Keratinocyte (primary cell): ENCODE measurements around the gene MYO1H. TPM values are rescaled to one million over a fixed set of nuclear protein-coding genes. Genes with fewer than 3 reads are reported as not detected.

Experiments used
- DNase-seq: peaks from one replicate; pipeline ENCODE4 v3.0.0-alpha.2; 2011; ENCODE audit warnings: low read depth, missing footprints, low spot score
- FAIRE-seq: peaks from 2 replicates; lab custom pipeline; 2011; peaks lifted over from hg19 to GRCh38; lab: Jason Lieb, UNC
- H2AFZ ChIP-seq: 2 replicates; pipeline ENCODE4 v1.6.0; 2012; ENCODE audit warnings: low read length, control low read depth, inconsistent platforms; ENCODE audit not compliant: control insufficient read depth
- H3K27ac ChIP-seq: 2 replicates; pipeline ENCODE4 v1.5.1; 2011; ENCODE audit warnings: low read length; ENCODE audit not compliant: control insufficient read depth, insufficient read depth
- H3K27me3 ChIP-seq: 3 replicates; pipeline ENCODE4 v1.6.0; 2011; ENCODE audit warnings: low read length; ENCODE audit not compliant: control insufficient read depth, insufficient read depth; ENCODE audit errors: extremely low read depth
- H3K36me3 ChIP-seq, 2 experiments: 2 replicates in 1 of 2; 3 replicates in 1 of 2; pipeline ENCODE4 v1.5.1; 2011; ENCODE audit warnings: low read length in 2 of 2, mild to moderate bottlenecking in 1 of 2; ENCODE audit not compliant: control insufficient read depth in 2 of 2, insufficient read depth in 2 of 2; ENCODE audit errors: extremely low read depth in 1 of 2
- H3K4me1 ChIP-seq: 3 replicates; pipeline ENCODE4 v1.5.1; 2011; ENCODE audit warnings: low read length; ENCODE audit not compliant: control insufficient read depth, insufficient read depth; ENCODE audit errors: extremely low read depth
- H3K4me2 ChIP-seq: 3 replicates; pipeline ENCODE4 v1.6.0; 2011; ENCODE audit warnings: low read depth, low read length; ENCODE audit not compliant: control insufficient read depth, insufficient read depth; ENCODE audit errors: extremely low read depth
- H3K4me3 ChIP-seq, 3 experiments: fragments of 200-600 bp in 1 of 3; sonication (generic) in 1 of 3; 2 replicates in 2 of 3; 3 replicates in 1 of 3; pipeline ENCODE4 v1.5.1; 2011 to 2016; ENCODE audit warnings: low read length in 3 of 3, mild to moderate bottlenecking in 3 of 3, control low read depth in 2 of 3, inconsistent platforms in 1 of 3, low read depth in 1 of 3, mixed read lengths in 1 of 3, mixed run types in 1 of 3, moderate library complexity in 1 of 3; ENCODE audit not compliant: control insufficient read depth in 2 of 3, insufficient read depth in 2 of 3; ENCODE audit errors: extremely low read depth in 1 of 3
- H3K79me2 ChIP-seq: 2 replicates; pipeline ENCODE4 v1.6.0; 2012; ENCODE audit warnings: low read length; ENCODE audit not compliant: control insufficient read depth, insufficient read depth
- H3K9ac ChIP-seq: 3 replicates; pipeline ENCODE4 v1.6.0; 2011; ENCODE audit warnings: low read length; ENCODE audit not compliant: control insufficient read depth, insufficient read depth; ENCODE audit errors: extremely low read depth
- H3K9me1 ChIP-seq: 3 replicates; pipeline ENCODE4 v1.6.0; 2011; ENCODE audit warnings: low read length; ENCODE audit not compliant: control insufficient read depth, insufficient read depth; ENCODE audit errors: extremely low read depth
- H3K9me3 ChIP-seq: 2 replicates; pipeline ENCODE4 v1.5.1; 2012; ENCODE audit warnings: low read depth, low read length; ENCODE audit not compliant: control insufficient read depth
- H4K20me1 ChIP-seq: 3 replicates; pipeline ENCODE4 v1.6.0; 2011; ENCODE audit warnings: low read length; ENCODE audit not compliant: control insufficient read depth, insufficient read depth; ENCODE audit errors: extremely low read depth
- CTCF ChIP-seq, 3 experiments: IDR thresholded peaks in 1 of 3; conservative IDR thresholded peaks in 1 of 3; optimal IDR thresholded peaks in 1 of 3; 2 replicates in 2 of 3; 3 replicates in 1 of 3; pipeline versions ENCODE3 to v1.5.1; 2011; ENCODE audit warnings: low read length in 3 of 3, mild to moderate bottlenecking in 3 of 3, moderate library complexity in 2 of 3, control low read depth in 1 of 3, inconsistent platforms in 1 of 3; ENCODE audit not compliant: insufficient read depth in 2 of 3; ENCODE audit errors: extremely low read depth in 1 of 3
- EZH2 ChIP-seq: IDR thresholded peaks from one replicate; pipeline ENCODE4 v1.6.1; 2012; ENCODE audit warnings: inconsistent platforms, mild to moderate bottlenecking, low read length, moderate library complexity
- dilution Hi-C: fragments of 300-500 bp; cut with MboI; formaldehyde crosslinking; loops from one replicate; pipeline ENCODE4 v1.7.0; 2020; ENCODE audit warnings: low sequenced_read_pairs; ENCODE audit not compliant: extremely low pct_ligation_motif_present
- polyA plus RNA-seq, 5 experiments: library from polyadenylated mRNA; depleted of rRNA in 3 of 5; stranded (reverse) in 3 of 5; stranded (forward) in 1 of 5; unstranded in 1 of 5; fragments of >200 nt; gene quantifications; 1 replicate in 1 of 5; 2 replicates in 3 of 5; 3 replicates in 1 of 5; pipeline versions ENCODE4 v1.2.1 to v1.2.3, GENCODE V29; 2011 to 2012; ENCODE audit warnings: missing spikeins in 2 of 5, low read depth in 1 of 5, low replicate concordance in 1 of 5

MYO1H gene
- polyA plus RNA-seq, 1 donor (not counting 4 experiments of a cell fraction or from before 2014, with no cell fraction given): not detected

- H3K27ac ChIP-seq: no peak overlapping the region
- dilution Hi-C loops: no loop called here
- H3K9me3 ChIP-seq: no peaks in the 10 kb centered on the region
- H3K36me3 ChIP-seq: no peaks in the 10 kb centered on the region
- peaks cover 3% of the 10 kb centered on the region for H3K9me1 ChIP-seq
- H3K79me2 ChIP-seq: no peaks in the 10 kb centered on the region
- no peak overlapping the region for H3K4me3 ChIP-seq
- no peaks in the 10 kb centered on the region for H4K20me1 ChIP-seq
- peaks cover 6% of the 10 kb centered on the region for H3K4me1 ChIP-seq
- DNase-seq: no peak
- peaks cover 16% of the 10 kb centered on the region for H3K27me3 ChIP-seq
- no peak overlapping the region for H3K4me2 ChIP-seq
- H3K9ac ChIP-seq: no peak overlapping the region
- no peak for FAIRE-seq
- no peak for TF ChIP-seq EZH2
- H2AFZ ChIP-seq: no peak overlapping the region
Measured at GRCh38 chr12:109302770-109303169, 44.9 kb upstream of the MYO1H start.

DNA sequence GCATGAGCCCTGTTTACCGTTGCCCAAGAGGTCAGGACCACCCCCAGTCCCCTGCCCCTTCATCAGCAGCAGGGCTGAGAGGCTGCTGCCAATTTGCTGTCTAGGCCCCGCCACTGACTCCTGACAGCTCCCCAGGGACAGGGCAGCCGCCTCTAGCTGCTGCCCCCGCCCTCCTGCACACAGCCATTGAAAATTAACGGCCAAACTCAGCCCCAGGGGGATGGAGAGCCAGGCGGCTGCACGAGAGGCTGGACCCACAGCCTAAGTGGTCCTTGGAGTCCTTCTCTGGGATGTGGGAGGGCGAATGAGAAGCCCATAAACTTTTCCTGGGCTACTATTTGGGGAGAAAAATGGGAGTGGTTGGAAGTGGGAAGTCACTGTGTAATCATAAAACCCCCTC is 43.2 kb upstream of the MYO1H start:
- H3K27me3 ChIP-seq: peaks cover 32% of the 10 kb centered on the region
- H3K36me3 ChIP-seq: no peaks in the 10 kb centered on the region
- DNase-seq (no peak), FAIRE-seq (no peak)
- no peak overlapping the region for H3K9ac ChIP-seq
- H2AFZ ChIP-seq: no peak overlapping the region
- no peaks in the 10 kb centered on the region for H3K9me3 ChIP-seq
- no peak overlapping the region for H3K4me3 ChIP-seq
- H3K9me1 ChIP-seq: peaks cover 3% of the 10 kb centered on the region
- no peaks in the 10 kb centered on the region for H3K79me2 ChIP-seq
- TF ChIP-seq CTCF (optimal IDR thresholded peaks at IDR 0.05 in 1 of 3, IDR thresholded peaks at IDR 0.05 in 1 of 3, conservative IDR thresholded peaks at IDR 0.05 in 1 of 3; ENCODE audit: extremely low read depth in 1 of 3, insufficient read depth in 2 of 3, low read length in 3 of 3) (no peak), EZH2 (no peak)
- H3K27ac ChIP-seq: no peak overlapping the region
- no peaks in the 10 kb centered on the region for H4K20me1 ChIP-seq
- no peak overlapping the region for H3K4me2 ChIP-seq
- dilution Hi-C loops: no loop called here
- peaks cover 6% of the 10 kb centered on the region for H3K4me1 ChIP-seq

- DNase-seq (no peak), FAIRE-seq (no peak)
- dilution Hi-C loops: no loop called here
Measured at GRCh38 chr12:109305547-109305946, 42.2 kb upstream of the MYO1H start.

More at GRCh38 chr12:109305547-109305946, 42.2 kb upstream of the MYO1H start:
- peaks cover 11% of the 10 kb centered on the region for H3K4me1 ChIP-seq
- H2AFZ ChIP-seq: no peak overlapping the region
- peaks cover 41% of the 10 kb centered on the region for H3K27me3 ChIP-seq
- no peak overlapping the region for H3K4me2 ChIP-seq
- H3K9me1 ChIP-seq: peaks cover 3% of the 10 kb centered on the region
- no peaks in the 10 kb centered on the region for H3K9me3 ChIP-seq
- no peak for TF ChIP-seq EZH2
- no peak for TF ChIP-seq CTCF (optimal IDR thresholded peaks at IDR 0.05 in 1 of 3, IDR thresholded peaks at IDR 0.05 in 1 of 3, conservative IDR thresholded peaks at IDR 0.05 in 1 of 3; ENCODE audit: extremely low read depth in 1 of 3, insufficient read depth in 2 of 3, low read length in 3 of 3)
- no peak overlapping the region for H3K9ac ChIP-seq
- no peak overlapping the region for H3K4me3 ChIP-seq
- no peaks in the 10 kb centered on the region for H3K36me3 ChIP-seq
- H3K79me2 ChIP-seq: no peaks in the 10 kb centered on the region
- H4K20me1 ChIP-seq: no peaks in the 10 kb centered on the region
- no peak overlapping the region for H3K27ac ChIP-seq
